HS-5 (cell line): ENCODE data around the gene TRAPPC5.
"Not testable (repeated sequence)": the region's sequence is repeated elsewhere in the genome, so short reads cannot be mapped to it uniquely, and the experiment has no call there.

Source experiments
- DNase-seq: peaks from one replicate; pipeline ENCODE4 v3.0.0-alpha.2; 2012; ENCODE audit warnings: low read depth

Gene TRAPPC5

DNA sequence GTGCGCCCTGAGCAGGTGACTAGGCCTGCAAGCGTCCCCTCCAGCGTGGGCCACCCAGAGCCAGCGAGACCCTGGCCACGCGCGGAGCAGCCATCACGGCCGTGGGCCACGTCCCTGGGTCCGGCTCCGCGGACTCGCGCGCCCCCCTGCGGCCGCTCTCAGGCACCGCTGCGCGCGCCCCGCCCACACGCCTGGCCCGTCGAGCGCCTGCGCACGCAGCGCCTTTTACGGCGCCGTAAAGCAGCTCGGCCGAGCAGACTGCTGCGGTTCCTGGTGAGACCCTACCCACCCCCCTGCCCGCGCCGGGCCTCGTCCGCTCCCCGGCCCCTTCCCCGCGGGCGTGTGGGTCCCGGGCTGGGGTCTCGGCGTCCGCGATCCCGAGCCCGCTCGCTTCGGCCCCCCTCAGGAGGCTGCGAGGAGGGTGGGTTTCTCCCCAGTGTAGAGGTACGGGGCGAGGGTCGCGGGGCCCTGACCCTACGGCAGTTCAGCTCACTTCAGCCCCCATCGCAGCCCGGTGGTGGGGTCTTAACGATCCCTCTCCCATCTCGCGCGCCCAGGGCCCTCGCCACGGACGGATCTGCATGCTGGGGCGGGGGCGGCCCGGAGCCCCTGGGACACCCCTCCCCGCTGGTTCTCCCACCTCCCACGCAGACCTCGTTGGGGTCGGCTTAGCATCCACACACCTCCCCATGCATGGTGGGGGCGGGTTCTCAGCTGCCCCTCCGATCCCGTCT lies at the start of gene TRAPPC5:
TRAPPC5 (plus strand) TSS at position 228 of the 734 bp plus-strand sequence. CDS start 1,421 bp downstream, outside the sequence.
- no peak for DNase-seq

DNA sequence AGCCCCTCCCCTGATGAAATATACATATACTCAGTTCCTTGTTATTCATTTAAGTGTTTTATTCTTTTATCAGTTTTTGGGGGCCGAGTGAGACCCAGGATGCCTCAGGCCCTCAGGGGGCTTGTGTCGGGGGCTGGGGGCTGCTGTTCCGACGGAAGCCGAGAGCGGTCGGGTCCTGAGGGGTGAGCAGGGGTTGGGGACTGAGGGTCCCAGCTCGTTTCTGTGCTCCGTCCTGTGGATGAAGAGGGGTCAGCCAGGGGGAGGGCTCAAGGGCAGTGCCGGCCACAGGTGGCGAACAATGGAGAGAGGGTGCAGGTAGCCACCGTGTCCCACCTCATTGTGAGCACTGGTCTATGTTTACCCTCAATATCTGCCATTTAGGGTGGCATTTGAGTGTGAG lies 49.1 kb upstream of the TRAPPC5 start:
- no peak for DNase-seq

DNA sequence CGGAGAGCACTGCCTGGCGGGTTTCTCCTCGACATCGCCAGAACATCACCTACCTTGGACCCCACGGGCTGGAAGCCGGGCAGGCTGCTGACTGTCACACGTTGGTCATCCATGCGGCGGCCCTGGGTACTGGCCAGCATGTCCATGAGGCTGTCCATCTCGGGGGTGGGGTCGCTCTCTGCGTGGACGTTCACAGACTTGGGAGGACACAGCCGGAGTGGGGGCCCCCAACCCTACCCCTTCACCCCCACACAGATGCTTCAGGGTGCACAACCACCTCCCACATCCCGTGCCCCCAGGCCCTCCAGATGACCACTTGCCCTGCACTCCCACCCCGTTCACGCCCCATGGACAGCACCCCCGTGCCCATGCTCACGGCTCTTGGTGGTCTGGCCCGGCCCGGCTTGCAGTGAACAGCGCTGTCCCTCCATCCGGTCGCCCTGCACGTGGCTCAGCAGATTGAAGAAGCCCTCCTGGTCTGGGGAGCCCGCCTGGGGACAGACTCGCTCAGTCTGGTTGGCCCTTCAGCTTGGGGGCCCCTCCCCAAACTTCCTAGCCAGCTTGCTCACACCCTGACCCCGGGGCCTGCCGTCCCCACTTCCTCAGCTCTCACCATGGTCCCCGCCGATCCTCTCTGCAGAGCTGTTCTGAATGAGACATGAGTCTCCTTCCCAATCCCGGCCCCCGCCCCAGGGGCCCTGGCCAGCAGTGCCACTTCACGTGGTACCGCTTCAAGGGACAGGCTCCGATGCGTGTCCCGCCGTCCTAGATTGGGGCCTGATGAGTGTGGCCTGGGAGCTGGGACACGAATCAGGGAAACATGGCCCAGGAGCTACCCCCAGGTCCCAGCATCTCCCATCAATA lies 48.1 kb upstream of the TRAPPC5 start:
- DNase-seq: no peak

DNA sequence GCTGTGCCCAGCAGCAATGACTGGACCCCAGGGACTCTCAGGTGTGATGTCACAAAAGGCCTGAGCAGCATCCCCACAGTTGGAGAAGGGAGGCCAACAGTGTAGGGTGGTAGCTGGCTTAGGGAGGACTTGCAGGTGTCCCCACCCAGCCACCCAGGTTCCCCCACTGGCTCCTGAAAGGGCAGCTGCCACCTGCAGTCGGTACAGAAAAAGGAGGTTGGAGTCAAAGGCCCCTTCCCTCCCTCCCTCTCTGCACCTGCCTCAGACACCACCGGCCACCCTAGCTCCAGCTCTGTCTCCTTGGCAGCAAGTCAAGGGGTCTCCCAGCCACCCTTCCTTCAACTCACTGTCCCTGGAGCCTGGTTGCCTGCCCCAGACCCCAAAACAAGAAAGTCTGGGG lies 46.9 kb upstream of the TRAPPC5 start, which contains the start of gene PCP2:
PCP2 (minus strand) TSS at position 22 of the 400 bp plus-strand sequence. CDS start 262 bp downstream, outside the sequence.
- no peak for DNase-seq

DNA sequence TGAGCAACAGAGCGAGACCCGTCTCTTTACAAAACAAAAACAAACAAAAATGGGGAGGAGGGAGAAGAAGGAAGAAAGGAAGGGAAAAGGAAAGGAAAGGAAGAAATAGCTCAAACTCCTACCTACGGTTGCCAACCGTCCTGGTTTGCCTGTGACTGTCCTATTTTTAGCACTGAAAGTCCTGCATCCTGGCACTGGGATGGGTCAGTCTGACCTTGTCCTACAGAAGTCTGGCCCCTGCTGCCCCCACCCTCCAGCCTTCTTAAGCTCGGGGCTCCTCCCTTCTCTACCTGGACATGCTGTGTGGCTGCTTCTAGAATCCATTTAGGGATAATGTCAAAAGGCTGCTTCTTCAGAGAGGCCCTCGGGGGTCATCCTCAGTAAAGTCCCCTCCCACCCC lies 45.0 kb upstream of the TRAPPC5 start:
- DNase-seq: no peak

DNA sequence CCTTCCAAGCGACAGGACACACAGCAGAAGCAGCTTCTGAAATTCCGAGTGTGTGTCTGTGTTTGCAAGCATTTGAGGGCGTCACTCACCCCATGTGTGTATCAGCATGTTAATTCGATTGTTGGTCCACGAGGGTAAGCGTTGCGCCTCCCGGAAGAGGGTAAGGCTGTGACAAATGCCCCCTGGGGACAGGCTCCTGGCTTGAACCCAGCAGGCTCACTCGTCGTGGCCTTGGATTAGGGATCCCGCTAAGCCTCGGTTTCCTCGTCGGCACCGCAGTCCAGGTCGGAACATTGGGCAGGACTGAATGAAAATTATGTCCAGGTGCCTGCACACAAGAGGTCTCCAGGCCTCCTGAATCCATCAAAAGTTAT lies 44.3 kb upstream of the TRAPPC5 start:
- no peak for DNase-seq

DNA sequence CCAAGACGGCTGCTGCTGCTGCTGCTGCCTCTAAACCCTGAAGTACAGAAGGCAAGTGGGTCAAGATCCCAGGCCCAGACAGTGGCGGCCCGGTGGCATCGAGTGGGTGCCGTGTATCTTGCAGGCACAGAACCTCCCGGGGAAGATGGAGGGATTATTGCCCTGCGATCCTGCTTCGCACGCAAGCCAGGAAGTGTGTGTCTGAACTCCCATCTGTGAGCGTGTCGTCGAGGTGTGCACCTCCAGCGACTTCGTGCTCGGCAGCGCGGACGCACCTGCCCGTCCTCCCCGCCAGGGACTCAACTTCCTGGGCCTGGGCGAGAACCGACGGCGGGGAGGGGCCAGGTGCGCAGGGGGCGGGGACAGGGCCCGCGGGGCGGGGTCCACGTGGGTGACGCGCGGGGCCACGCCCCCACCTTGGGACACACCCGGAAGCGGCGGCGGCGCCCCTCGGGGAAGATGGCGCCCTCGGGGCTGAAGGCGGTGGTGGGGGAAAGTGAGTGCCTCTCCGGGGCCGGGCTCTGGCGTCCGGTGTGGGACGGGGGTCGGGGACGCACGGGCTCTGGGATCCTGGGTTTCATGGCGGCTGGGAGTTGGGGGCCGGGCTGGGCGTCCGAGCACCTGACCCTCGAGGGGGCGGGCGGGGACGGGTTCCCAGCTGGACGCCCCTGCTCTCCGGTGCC lies 43.8 kb upstream of the TRAPPC5 start, which contains the start of gene STXBP2:
STXBP2 (plus strand) TSS at position 420 of the 683 bp plus-strand sequence; CDS start at position 460, 40 bp downstream.
- DNase-seq: no peak

DNA sequence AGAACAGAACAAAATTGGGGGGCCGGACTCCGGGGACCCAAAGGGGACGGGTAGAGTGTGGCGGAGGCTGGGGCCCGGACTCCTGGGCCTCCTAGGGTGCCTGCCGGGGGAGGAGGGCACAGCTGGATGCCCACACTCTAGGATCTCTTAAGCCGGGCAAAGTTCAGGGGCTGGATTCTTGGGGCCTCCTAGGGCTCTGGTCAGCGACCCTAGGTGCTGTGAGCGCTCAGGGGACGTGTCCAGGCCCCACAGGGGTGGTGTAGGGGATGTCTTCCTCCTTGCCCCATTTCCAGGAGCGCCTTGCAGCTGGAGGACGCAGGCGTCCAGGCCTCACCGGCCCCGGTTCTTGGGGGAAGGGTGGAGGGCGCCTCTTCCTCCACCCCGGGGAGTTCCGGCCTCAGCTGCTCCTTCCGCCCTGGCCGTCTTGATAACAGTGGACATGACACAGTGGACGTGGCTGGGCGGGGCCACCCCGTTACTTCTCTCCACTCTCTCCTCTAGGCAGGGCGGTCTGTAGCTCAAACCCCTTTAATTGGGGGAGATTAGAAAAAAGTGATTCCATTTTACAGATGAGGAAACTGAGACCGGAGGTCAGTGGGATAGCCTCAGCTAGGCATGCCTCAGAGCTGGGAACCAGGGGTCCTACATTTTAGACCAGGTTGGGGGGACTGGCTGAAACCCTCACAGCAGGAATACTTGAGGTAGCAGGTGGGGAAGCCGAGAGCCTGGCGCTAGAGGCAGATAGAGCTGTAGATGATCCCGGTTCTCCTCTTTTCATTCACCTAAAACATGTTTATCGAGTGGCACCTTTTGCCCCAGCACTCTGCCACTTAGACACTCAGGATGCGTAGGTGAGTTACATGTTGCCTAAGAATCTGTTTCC lies 43.0 kb upstream of the TRAPPC5 start:
- DNase-seq: no peak

DNA sequence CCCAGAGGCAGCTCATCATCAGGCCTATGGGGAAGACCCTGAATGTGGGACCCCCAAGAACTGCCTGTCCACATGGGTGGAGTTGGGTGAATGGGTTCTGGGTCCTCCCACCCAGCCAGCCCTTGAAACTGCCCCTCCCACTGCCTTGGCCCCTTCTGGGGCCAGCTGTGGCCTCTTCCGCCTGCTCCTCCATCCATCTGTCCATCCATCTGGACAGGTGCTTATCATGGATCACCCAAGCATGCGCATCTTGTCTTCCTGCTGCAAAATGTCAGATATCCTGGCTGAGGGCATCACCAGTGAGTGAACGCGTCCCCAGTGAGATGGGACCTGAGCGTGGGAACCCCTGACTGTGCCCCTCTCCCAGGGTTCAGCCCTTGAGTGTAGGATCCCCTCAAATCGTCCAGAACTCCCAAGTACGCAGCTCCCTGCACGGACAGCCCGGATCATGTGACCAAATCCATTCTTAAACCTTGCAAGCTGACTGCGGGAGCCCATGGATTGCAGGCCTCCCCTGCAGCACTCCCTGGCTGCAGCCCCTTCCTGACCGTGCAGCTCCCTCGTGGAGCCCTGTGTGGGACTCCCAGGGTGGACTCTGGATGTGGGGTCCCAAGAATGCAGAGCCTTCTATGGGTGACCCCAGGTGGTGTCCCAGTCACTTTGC lies 41.7 kb upstream of the TRAPPC5 start:
- DNase-seq: no peak

DNA sequence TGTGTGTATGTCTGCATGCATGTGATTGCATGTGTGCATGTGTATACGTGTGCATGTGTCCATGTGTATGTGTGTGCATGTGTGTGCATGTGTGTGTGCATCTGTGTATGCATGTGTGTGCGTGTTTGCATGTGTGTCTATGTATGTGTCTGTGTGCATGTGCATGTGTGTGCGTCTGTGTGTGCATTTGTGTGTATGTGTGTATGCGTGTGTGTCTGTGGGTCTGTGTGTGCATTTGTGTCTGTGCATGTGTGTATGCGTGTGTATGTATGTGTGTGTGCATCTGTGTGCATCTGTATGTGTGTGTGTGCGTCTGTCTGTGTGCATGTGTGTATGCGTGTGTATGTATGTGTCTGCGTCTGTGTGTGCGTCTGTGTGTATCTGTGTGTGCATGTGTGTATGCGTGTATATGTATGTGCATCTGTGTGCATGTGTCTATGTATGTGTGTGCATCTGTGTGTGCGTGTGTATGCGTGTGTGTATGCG lies 40.7 kb upstream of the TRAPPC5 start:
- no peak for DNase-seq

DNA sequence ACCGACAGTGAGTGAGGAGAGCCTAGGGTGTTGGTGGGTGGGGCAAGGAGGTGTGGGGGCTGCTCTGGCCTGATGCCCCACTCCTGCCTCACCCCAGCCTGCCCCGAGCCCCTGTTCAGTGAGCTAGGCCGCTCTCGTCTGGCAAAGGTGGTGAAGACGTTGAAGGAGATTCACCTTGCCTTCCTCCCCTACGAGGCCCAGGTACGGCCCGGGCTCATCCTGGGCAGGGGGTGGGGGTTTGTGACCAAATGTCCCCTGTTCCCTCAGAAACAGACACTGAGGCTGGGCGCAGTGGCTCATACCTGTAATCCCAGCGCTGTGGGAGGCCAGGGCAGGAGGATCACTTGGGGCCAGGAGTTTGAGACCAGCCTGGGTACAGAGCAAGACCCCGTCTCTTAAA lies 39.8 kb upstream of the TRAPPC5 start:
- no peak for DNase-seq

DNA sequence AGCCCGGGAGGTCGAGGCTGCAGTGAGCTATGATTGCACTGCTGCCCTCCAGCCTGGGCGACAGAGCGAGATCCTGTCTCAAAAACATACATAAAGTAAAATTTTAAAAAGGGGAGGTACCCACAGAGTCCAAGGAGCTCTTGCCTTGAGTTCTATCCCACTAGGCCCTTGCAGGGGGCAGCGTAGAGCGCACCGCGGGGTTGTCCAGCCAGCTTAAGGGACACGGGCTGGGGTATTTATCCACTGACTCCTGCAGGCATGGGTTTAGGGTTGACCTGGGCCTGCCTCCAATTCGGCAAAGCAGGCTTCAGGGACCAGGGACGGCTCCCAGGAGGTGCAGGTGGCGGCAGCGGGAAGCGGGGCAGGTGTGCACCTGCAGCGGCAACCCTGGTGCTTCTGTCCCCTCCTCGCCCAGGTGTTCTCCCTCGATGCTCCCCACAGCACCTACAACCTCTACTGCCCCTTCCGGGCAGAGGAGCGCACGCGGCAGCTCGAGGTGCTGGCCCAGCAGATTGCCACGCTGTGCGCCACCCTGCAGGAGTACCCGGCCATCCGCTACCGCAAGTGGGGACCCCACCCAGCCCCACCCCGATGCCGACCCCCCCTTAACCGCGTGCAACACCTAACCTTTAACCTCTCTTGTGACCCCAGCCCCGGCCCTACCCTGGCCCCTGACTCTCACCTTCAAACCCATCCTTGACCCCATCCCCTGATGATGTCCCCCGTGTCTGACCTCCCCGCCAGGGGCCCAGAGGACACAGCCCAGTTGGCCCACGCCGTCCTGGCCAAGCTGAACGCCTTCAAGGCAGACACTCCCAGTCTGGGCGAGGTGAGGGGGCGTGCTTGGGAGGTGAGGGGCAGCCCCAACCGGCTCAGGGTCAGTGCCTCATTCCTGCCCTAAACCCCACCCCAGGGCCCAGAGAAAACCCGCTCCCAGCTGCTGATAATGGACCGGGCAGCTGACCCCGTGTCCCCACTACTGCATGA lies 39.0 kb upstream of the TRAPPC5 start:
- no peak for DNase-seq

DNA sequence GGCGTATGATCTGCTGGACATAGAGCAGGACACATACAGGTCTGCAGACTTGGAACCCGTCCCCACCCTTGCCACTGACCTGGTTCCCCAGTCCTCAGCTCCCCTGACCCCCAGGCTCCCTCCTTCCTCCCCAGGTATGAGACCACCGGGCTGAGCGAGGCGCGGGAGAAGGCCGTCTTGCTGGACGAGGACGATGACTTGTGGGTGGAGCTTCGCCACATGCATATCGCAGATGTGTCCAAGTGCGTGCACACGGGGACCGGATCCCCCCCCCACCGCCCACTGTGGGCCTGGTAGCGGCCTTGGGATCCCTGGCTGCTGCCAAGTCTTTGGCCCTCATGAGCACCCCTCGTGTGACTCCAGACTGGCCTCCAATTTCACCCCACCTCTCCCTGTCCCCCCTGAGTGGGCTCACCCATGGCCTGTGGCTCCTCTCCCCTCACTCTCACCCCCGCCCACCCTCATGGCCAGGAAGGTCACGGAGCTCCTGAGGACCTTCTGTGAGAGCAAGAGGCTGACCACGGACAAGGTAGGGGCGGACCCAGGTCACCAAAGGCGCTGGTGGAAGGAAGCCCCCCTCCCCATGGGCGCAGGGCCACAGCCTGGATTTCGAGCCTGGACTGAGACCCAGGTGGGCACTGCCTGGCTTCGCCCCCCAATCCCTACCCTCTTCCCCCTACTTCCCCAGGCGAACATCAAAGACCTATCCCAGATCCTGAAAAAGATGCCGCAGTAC lies 38.2 kb upstream of the TRAPPC5 start:
- no peak for DNase-seq

DNA sequence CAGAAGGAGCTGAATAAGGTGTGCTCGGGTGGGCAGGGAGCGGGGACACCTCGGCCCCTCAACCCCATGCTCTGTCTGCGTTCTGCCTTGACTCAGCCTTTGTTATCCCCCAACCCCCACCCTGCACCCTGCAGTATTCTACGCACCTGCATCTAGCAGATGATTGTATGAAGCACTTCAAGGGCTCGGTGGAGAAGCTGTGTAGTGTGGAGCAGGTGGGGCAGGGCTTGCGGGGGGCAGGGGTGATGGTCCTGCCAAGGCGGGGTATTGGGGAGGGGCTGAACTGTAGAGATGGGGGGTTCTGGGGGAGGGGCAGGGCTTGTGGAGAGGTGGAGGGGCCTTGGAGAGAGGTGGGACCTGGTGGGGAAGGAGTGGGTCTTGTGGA lies 37.6 kb upstream of the TRAPPC5 start:
- no peak for DNase-seq

DNA sequence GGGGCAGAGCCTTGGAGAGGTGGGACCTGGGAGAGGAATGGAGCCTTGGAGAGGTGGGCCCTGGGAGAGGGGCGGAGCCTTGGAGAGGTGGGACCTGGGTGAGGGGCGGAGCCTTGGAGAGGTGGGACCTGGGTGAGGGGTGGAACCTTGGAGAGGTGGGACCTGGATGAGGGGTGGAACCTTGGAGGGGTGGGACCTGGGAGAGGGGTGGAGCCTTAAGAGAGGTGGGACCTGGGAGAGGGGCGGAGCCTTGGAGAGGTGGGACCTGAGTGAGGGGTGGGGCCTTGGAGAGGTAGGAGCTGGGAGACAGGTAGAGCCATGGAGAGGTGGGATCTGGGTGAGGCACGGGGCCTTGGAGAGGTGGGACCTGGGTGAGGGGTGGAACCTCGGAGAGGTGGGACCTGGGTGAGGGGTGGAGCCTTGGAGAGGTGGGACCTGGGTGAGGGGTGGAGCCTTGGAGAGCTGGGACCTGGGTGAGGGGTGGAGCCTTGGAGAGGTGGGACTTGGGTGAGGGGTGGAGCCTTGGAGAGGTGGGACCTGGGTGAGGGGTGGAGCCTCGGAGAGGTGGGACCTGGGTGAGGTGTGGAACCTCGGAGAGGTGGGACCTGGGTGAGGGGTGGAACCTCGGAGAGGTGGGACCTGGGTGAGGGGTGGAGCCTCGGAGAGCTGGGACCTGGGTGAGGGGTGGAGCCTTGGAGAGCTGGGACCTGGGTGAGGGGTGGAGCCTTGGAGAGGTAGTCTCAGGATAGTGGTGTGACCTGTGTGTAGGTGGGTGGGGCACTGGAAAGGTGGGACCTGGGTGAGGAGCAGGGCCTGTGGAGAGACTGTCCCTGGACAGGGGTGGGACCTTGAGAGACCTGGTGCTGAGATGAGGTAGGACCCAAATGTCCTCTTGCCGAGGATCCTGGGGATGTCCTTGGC lies 36.7 kb upstream of the TRAPPC5 start:
- DNase-seq: not testable (repeated sequence)

DNA sequence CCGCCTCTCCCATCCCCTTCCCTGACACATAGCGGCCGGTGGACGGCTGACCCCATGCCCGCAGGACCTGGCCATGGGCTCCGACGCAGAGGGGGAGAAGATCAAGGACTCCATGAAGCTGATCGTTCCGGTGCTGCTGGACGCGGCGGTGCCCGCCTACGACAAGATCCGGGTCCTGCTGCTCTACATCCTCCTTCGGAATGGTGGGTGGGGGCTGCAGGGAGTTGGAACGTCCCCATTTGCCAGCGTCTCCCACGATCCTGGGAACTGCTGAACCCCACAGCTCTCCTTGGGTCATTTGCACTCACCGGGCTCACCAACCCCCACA lies 36.1 kb upstream of the TRAPPC5 start:
- DNase-seq: no peak

DNA sequence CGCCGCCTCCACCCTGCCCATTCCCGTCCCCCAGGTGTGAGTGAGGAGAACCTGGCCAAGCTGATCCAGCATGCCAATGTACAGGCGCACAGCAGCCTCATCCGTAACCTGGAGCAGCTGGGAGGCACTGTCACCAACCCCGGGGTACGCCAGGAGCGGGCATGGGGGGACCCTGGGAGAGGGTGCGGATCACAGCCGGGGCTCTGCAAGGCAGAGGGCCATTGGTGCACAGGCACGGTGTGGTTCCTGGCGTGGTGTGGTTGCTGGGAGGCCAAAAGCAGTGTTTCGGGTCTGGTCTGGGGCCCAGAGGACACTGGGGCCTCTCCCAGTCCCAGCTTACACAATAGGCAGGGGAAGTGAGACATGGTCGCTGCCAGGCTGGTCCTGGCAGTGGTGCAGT lies 35.5 kb upstream of the TRAPPC5 start:
- no peak for DNase-seq
